GM18870 (cell line): ENCODE data around the gene TBX21.

ENCODE experiments used
- ATAC-seq: cut with Tn5 transposase; IDR thresholded peaks from one replicate; pipeline ENCODE4 v1.9.1; 2021; ENCODE audit warnings: moderate library complexity; ENCODE audit not compliant: unreplicated experiment

TBX21 gene

DNA sequence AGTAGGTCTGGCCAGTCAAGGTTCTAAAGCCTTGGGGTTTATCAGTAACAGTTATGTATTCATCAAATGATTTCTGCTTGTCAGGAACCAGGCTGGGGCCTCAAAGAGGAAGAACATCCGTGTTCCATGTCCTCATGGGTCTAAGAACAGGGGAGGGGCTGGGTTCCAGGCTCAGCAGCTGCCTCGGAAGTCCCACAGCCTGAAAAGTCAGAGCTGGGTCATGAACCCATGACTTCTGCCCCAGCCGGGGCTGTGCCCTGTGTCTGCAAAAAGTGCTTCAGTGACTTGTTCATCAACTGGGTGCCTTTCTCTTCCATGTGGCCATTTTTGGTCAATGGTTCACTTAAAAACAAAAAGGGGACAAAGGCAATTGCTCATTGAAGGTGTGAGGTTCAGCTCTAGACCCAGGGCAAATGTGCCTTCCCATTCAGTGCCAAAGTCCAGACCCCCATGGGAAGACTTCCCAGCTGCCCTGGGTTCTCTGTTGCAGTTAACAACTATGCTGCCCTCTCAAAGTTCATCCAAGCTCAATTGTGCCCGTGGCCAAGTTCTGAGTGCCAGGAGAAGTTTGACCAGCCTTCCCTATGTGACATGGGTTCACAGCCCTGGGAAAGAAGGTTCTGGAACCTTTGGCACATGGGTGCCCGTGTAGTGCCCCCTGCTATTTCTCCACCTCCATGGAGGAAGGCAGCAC, 20.6 kb upstream of the TBX21 start:
- no peak for ATAC-seq

DNA sequence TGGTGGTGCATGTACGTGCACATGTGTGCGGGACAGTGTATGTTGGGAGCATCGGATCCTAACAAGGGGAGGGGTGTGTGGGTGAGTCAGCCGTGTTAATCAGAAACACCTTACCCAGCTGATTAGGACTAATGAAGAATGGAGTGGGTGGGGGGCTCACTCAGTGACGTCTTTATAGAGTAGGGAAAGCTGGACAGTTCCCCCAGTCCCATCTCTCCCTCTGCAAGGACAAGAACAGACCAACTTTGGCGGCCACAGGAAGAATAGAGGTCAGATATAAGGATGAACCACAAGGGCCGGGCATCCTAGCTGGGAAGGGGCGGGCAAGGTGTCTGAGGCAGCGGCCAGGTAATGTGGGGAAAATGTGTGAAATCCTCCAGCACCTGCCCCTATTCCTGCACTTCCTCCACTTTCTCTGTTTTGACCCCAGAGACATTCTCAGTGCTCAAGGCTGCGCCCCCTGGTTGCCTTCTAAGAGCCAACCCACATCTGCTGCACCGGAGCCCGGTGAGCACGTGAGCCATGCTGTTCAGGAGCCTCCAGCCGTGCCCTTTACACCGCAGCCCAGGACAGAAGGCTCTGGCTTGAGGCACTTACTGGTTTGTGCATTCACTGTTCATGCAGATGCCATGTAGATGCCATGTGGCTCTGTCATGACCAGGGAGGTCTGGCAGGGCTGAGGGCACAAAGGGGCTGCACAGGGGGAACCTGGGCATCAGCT, 18.9 kb upstream of the TBX21 start:
- no peak for ATAC-seq

GRCh38 chr17:47714773-47715396, 18.2 kb upstream of the TBX21 start:
- ATAC-seq = no peak

DNA sequence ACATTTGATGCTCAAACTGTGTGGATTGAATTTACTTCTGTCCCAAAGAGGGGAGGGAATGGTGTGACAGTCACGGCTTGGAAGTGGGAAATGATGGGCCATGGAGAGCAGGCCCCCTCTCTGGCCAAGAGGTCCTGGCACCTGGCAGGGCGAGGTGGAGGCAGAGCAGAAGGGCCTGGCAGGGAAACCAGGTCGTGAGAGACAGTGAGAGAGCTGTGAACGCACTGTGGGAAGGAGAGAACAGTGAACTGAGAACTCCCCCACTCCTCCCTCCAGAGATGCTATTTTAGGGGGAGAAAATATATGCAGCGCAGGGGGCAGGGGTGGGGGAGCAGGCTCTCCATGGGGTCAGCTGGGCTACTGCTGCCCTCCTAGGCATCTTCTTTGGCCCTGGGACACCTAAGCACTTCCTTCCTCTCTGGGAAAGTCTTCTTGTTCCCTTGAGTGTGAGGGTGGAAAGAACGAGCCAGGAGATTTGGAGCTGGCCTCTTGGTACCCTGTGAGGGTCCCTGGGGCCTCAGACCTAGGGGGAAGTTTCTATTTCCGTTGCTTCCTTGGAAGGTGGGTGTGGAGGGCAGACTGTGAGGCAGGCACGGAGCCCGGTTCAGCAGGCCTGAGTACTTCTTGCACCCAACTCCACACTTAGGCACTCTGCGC, 17.2 kb upstream of the TBX21 start:
- ATAC-seq = no peak

GRCh38 chr17:47716375-47716774, 16.7 kb upstream of the TBX21 start:
- ATAC-seq = no peak

DNA sequence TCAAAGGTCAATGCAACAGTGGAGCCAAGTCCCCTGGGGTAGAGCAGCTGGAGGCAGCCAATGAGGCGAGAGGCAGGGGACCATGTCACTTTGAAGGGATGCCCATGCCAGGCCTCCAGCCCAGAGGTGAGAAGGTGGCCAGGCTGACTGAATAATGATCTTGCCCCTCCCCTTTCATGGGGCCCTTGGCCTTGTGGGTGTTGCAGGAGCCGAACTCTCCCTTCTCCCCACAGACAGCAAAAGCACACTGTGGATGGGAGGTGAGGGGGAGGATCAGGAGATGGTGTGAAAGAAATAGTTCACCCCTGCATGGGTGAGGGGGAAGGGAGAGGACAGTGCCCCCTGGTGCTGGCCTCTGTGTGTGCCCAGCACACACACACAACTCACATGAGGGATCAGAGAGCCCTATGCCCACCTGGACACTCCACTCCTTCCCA, 15.8 kb upstream of the TBX21 start:
- no peak for ATAC-seq

DNA sequence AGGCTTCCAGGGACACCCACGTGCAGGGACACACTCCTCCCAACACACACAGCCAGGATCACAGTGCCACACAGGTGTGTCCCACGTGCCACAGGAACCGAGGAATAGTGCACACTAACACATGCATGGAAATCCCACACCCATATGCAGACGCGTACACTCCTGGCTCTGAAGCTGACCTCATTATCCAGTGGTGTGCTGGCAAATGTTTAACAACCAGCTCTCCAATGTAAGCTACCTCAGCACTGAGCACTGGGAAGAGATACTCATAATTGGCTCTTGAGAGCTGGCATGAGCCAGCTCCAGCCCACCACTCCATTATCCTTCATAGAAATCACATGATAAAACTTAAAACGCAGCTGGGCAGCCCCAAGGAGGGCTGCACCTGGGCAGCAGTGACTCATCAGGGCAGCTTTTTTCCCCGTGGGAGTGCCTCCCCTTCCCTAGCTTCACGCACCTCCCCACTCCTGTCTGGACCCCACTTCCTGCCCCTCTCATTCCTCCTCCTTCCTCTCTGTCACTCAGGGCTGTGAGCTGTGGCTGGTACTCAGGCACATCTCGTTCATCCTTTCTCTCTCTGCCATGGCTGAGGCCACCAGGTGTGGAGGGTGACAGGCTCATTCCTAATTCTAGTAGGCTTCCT, 14.9 kb upstream of the TBX21 start:
- ATAC-seq = no peak

DNA sequence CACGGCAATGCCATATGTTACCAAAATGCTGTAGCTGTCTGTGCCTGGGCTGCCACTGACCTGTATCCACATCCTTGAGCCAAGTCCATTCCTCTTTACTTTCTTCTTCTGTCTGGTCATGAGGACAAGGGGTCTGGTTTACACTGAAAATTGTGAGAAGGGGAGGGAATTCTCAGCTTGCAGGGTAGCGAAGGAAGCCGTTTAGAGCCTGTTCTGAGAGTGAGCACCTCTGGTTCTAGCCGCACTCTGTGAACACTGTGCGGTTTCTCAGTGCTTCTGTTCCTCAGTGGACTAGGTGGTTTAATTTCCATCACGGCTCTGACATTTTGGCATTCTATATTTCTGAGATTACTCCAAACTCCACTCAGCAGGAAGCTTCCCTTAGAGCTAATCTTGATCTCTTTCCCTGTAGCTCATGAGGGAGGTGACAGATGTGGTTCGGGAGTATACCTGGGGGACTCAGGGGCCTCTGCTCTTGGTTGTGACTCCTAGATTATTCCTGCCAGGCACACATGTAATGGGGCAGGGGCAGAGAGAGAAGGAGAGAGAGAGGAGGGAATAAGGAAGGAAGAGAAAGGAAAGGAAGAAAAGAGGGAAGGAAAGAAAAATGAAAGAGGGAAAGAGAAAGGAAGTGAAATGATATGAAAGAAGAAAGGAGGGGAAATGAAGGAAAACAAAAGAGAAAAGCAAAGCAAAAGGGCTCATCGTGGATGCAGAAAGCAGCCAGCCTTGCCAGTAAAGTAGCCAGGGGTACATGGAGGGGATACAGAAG, 14.2 kb upstream of the TBX21 start:
- ATAC-seq = no peak

GRCh38 chr17:47719411-47720152, 13.5 kb upstream of the TBX21 start:
- ATAC-seq = no peak

GRCh38 chr17:47720196-47720595, 12.8 kb upstream of the TBX21 start:
- no peak for ATAC-seq

GRCh38 chr17:47720754-47721533, 12.1 kb upstream of the TBX21 start:
- no peak for ATAC-seq

- no peak for ATAC-seq
Measured at GRCh38 chr17:47721725-47722124, 11.3 kb upstream of the TBX21 start.

DNA sequence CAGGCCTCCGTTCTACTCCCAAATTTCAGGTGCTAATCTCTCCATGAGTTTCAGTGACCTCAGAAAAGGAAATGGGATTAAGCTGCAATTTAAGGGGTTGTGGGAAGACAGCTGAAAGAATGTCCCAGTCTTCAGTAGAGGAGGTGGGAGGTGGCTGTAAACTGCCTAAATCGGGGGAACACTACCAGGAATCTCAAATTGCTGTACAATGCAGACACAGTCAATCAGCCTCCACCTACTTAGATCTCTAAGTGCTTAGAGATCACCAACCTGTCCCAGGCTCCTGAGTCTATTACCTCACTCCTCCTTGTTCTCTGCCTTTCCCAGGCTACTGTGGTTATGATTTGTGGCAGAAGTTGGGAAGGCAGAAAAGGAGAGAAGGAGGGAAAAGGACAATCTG, 8.3 kb upstream of the TBX21 start:
- ATAC-seq = no peak

DNA sequence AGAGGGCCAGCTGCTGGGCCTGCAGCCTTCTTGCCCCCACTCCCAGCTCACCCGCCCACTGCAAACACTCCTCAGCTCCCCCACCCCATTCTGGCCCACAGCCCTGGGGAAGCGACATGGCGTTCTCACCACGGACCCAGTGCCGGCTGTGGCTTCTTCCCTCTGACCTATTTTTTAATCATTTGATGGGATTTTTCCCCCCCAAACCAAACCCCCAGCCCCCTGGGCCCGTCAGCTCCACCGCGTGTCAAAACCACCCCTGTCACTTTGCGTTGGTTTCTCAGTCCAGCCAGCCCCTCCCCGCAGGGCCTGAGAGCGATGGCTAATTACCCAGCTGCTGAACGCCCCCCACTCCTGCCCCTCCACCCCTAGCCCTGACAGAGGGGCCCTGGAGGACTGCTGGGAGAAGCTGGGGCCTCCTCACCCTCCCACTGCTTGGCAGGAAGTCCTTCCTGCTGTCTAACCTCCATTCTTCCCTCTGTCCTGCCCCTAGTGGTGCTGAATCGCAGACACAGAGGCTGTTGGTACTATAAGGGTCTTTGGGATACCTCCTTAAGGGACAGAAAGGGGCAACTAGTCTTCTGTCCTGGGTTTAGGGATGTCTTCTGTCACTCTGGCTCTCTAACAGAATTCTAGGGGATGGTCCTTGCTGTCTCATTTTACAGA, 7.5 kb upstream of the TBX21 start:
- ATAC-seq = no peak

GRCh38 chr17:47726796-47727703, 6.0 kb upstream of the TBX21 start:
- no peak for ATAC-seq

GRCh38 chr17:47727704-47728036, 5.4 kb upstream of the TBX21 start:
- no peak for ATAC-seq

DNA sequence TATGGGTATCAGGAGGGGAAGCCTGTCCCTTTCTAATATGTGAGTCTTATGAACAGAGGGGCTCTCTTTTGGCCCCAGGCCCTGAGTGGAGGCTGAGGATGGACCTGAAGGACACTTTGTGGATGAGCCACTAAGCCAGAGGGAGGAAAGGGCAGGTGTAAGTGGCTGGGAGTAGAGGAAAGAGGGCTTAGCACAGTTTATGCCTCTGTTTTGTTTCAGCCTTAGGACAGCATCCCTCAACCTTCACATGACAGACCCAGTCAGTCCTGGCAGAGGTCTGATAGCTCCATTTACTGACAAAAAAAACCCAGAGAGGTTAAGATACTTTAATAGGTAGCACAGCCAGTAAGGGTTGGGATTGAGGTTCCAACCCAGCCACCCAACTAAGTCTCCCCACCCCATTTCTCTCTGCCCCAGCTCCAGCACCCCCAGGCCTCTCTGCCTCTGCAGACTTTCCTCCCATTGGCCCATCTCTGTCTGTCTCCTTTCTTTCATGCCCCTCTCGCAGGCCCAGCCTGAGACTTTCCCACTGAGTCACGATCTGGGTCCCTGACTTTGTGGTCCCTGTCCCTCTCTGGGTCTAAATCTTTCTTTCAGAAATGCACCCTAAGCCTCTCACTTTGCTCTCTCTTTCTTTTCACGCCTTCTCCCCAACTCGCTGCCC, 4.7 kb upstream of the TBX21 start:
- no peak for ATAC-seq
